Measurements from ENCODE around the gene C1QTNF8. TPM values are rescaled to one million over a fixed set of nuclear protein-coding genes. Genes with fewer than 3 reads are reported as not detected.

Gene C1QTNF8
- total RNA-seq, 1 donor from 2014 or later = not detected

DNA sequence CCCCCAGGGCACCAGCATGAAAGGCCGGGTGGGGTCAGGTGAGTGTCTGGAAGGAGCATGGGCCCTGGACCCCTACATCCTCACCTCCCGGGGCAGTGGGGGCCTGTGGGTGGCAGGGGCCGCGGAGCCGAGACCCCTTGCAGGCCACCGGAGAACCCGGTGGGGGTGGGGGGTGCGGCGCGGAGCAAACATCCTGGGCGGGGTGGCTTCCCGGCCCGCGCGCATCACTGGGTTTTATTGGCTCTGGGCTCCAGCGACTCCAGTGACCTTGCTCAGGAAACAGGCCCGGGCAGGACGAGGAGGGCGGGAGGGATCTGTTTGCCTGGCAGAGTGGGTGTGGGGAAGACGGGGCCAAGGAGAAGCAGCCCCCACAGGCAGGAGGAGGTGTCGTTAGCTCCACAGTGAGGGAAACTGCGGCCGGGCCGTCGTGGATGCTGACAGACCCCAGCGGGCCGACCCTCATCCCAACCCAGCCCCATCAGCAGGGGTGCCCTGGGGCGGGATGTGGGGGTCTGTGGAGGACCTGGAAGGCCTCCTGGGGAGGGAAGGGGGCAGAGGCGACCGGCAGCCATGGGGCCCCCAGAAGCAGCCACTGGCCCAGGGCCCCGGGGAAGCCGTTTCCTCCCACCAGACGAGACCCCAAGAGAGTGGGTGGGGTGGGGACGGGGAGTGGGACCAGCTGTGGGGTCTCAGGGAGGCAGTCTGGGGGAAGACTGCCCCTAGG, 12.9 kb downstream of the C1QTNF8 start:
- H3K4me3 ChIP-seq = no peak overlapping the region
- H3K27me3 ChIP-seq = no peaks in the 10 kb centered on the region
- H3K4me2 ChIP-seq = no peak overlapping the region
- H2AFZ ChIP-seq (replicated peaks) = no peak overlapping the region
- TF ChIP-seq CTCF (IDR thresholded peaks at IDR 0.05) (no peak), EZH2phosphoT487 (IDR thresholded peaks at IDR 0.05) (no peak), EZH2 (IDR thresholded peaks at IDR 0.05) (no peak)
- peaks cover 23% of the 10 kb centered on the region for H3K27me3 Mint-ChIP-seq (ENCODE audit: insufficient read depth, low read depth)
- H3K36me3 Mint-ChIP-seq = no peaks in the 10 kb centered on the region
- peaks cover 7% of the 10 kb centered on the region for H3K4me1 ChIP-seq
- no peak overlapping the region for H3K9ac ChIP-seq
- H3K27ac ChIP-seq = no peak overlapping the region
- no peaks in the 10 kb centered on the region for H3K9me3 ChIP-seq (ENCODE audit: low read depth)
- no peaks in the 10 kb centered on the region for H3K79me2 ChIP-seq (ENCODE audit: low read depth)
- H3F3A ChIP-seq (ENCODE audit: low read depth) = no peaks in the 10 kb centered on the region
- H3K27ac Mint-ChIP-seq = no peak overlapping the region
- H3K9me3 Mint-ChIP-seq = peaks cover 11% of the 10 kb centered on the region
- no peak for DNase-seq (ENCODE audit: low spot score)
- no peaks in the 10 kb centered on the region for H4K20me1 ChIP-seq (ENCODE audit: low read depth)
- peaks cover 4% of the 10 kb centered on the region for H3K4me1 Mint-ChIP-seq
- no peaks in the 10 kb centered on the region for H3K36me3 ChIP-seq
- H3K4me3 Mint-ChIP-seq = no peak overlapping the region

DNA sequence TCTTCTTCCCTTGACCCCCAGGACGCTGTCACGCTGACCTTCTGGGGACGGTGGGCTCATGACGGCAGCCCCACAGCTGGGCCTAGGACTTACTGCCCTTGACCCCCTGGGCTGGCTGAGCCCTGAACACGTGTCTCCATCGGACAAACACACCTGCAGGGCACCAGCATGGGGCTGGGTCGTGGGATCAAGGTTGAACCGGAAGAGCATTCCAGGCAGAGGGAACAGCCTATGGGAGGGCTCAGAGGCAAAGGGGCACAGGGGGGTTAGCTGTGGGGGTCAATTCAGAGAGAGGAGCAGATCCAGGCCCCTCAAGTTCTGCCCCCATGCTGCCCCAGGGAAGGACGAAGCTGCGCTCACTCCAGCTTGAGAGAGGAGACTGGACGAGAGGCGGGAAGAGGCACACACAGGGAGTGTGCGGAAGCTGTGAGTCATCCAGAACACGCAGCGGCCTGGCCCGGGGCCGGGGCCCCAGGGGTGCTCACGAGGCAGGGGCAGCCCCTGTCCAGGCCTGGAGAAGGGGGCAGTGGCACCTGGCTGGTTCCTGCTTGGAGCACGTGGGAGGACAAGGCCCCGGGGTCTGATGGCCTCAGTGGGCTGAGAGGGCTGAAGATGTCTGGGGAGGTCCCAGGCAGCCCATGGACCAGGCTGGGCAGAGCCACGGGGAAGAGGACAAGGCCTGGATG, 13.6 kb downstream of the C1QTNF8 start:
- Histone ChIP-seq H3K79me2 (ENCODE audit: low read depth) (no peaks in the 10 kb centered on the region), H3F3A (ENCODE audit: low read depth) (no peaks in the 10 kb centered on the region), H2AFZ (replicated peaks) (no peak overlapping the region), H3K4me3 (no peak overlapping the region), H3K4me2 (no peak overlapping the region), H4K20me1 (ENCODE audit: low read depth) (no peaks in the 10 kb centered on the region), H3K27me3 (no peaks in the 10 kb centered on the region), H3K36me3 (no peaks in the 10 kb centered on the region), H3K9me3 (ENCODE audit: low read depth) (no peaks in the 10 kb centered on the region), H3K9ac (no peak overlapping the region), H3K27ac (no peak overlapping the region), H3K4me1 (peaks cover 7% of the 10 kb centered on the region)
- no peak for TF ChIP-seq CTCF (IDR thresholded peaks at IDR 0.05)
- no peak for TF ChIP-seq EZH2 (IDR thresholded peaks at IDR 0.05)
- TF ChIP-seq EZH2phosphoT487 (IDR thresholded peaks at IDR 0.05) = no peak
- Mint-ChIP-seq H3K27me3 (ENCODE audit: insufficient read depth, low read depth) (peaks cover 20% of the 10 kb centered on the region), H3K36me3 (no peaks in the 10 kb centered on the region), H3K4me1 (peaks cover 6% of the 10 kb centered on the region), H3K9me3 (peaks cover 11% of the 10 kb centered on the region), H3K27ac (peak overlapping the region; percentile 15), H3K4me3 (peak overlapping the region; percentile 10)
- DNase-seq (ENCODE audit: low spot score) = no peak

DNA sequence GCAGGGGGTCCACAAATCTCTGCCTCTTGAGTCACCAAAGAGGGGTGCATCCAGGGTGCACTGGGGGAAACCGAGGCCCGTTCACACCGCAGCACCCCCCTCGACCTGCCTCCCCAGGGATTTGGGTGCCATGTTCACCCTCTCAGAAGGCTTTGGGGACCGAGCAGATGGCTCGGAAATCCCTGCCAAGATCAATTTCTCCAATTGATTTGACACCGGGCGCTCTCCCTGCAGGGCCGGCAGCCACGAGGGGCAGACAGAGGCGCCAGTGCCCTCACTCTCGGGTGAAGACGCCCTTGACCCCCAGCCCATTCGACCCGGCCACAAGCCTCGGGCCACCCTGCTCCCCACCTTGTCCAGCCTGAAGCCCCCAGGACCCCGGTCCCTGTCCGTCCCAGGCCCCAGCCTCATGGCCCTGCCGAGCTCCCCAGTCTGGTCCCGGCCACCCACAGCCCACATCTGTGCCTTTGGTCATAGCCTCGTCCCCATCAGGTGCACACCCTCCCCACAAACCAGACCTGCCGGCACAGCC, 14.2 kb downstream of the C1QTNF8 start:
- peak overlapping the region; percentile 10 for H3K4me3 Mint-ChIP-seq
- no peaks in the 10 kb centered on the region for H3K36me3 Mint-ChIP-seq
- Histone ChIP-seq H3F3A (ENCODE audit: low read depth) (no peaks in the 10 kb centered on the region), H3K4me2 (peak overlapping the region; percentile 13), H3K4me1 (peaks cover 7% of the 10 kb centered on the region), H4K20me1 (ENCODE audit: low read depth) (no peaks in the 10 kb centered on the region), H3K9ac (no peak overlapping the region), H3K9me3 (ENCODE audit: low read depth) (no peaks in the 10 kb centered on the region), H3K4me3 (no peak overlapping the region), H2AFZ (replicated peaks) (no peak overlapping the region), H3K27me3 (no peaks in the 10 kb centered on the region), H3K79me2 (ENCODE audit: low read depth) (no peaks in the 10 kb centered on the region), H3K27ac (no peak overlapping the region), H3K36me3 (no peaks in the 10 kb centered on the region)
- peaks cover 22% of the 10 kb centered on the region for H3K27me3 Mint-ChIP-seq (ENCODE audit: insufficient read depth, low read depth)
- H3K9me3 Mint-ChIP-seq = peaks cover 11% of the 10 kb centered on the region
- H3K27ac Mint-ChIP-seq = peak overlapping the region; percentile 15
- DNase-seq (ENCODE audit: low spot score) = no peak
- no peak for TF ChIP-seq EZH2 (IDR thresholded peaks at IDR 0.05)
- TF ChIP-seq CTCF (IDR thresholded peaks at IDR 0.05) = no peak
- no peak for TF ChIP-seq EZH2phosphoT487 (IDR thresholded peaks at IDR 0.05)
- H3K4me1 Mint-ChIP-seq = peaks cover 10% of the 10 kb centered on the region

Data from neural progenitor cell (in vitro differentiated cells).